Prostate gland (tissue), 2 donors: ENCODE results near the gene NBPF3. TPM values are rescaled to one million over a fixed set of nuclear protein-coding genes. Genes with fewer than 3 reads are reported as not detected.

Source experiments
- total RNA-seq, 2 donors: library from RNA; depleted of rRNA; stranded (reverse); fragments of >200 nt; gene quantifications; one replicate each; pipeline ENCODE4 v1.1.0, GENCODE V29; 2016

Gene NBPF3
- total RNA-seq, 2 donors from 2014 or later = 13.9 to 19.7 TPM

Other genes with a start within 250 kb of the NBPF3 start
- 100 to 1,000 TPM; 113 to 146 TPM for gene ECE1, start 149.7 kb upstream of the NBPF3 start, total RNA-seq
- gene ALPL, start 69.3 kb downstream of the NBPF3 start, total RNA-seq = 10 to 100 TPM in 1 of 2 donors, 1 to 10 TPM in 1; 6.3 to 15.6 TPM
- gene RAP1GAP, start 229.2 kb downstream of the NBPF3 start, total RNA-seq = 10 to 100 TPM; 22.9 to 36.1 TPM